DMS114 treated with DMSO at 0.1 percent for 48 hours (cell line): ENCODE measurements around the gene DOK1.

Source experiments
- DNase-seq: peaks from one replicate; lab custom pipeline; 2025; ENCODE audit not compliant: unreplicated experiment; lab: John Stamatoyannopoulos, UW

Gene DOK1

DNA sequence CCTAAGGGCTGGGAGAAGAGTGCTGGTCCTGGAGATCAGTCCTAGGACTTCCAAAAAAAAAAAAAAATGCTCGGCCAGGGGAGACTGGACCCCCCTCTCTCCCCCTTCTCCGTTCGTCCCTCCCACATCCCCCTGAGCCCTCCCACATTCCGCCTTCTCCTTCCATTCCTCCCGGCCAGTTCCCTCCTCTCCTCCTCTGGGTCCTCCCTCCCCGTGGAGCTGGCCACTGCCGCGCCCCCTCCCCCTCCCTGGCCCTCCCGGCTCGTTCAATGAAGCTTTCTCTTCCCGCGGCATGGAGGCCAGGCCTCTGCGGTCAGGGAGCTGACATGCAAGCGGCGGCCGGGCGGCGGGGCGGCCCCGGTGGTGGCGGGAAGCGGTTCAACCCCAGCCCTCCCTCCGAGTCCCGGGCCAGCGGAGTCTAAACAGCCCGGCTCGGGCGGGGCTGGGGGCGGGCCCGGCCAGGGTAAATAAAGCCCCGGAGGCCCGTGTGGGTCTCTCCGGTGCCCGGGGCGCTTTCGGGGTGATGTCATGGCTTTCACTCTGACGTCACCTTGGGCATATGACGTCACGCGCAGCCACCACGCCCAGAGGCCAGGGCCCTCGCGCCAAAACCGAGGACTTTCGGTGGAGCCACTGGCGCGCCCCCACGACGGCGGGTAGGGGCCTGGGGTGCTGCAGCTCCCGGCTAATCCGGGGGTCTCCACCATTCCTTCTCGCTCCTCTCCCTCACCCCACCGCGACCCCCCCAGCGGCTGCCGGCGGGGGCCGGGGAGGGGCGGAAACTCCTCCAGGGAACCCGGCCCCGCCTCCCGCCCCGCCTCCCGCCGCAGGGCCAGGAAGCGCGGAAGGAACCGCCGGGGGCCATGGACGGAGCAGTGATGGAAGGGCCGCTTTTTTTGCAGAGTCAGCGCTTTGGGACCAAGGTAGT is at the start of gene DOK1, which contains the start of gene LOXL3:
TSS of gene DOK1 (plus strand) at position 829 of the 928 bp plus-strand sequence. CDS start at position 864, 35 bp downstream.
TSS of gene LOXL3 (minus strand) at position 51 of the 928 bp plus-strand sequence. CDS start 1,308 bp downstream, outside the sequence.
- DNase-seq = peak; percentile 78

DNA sequence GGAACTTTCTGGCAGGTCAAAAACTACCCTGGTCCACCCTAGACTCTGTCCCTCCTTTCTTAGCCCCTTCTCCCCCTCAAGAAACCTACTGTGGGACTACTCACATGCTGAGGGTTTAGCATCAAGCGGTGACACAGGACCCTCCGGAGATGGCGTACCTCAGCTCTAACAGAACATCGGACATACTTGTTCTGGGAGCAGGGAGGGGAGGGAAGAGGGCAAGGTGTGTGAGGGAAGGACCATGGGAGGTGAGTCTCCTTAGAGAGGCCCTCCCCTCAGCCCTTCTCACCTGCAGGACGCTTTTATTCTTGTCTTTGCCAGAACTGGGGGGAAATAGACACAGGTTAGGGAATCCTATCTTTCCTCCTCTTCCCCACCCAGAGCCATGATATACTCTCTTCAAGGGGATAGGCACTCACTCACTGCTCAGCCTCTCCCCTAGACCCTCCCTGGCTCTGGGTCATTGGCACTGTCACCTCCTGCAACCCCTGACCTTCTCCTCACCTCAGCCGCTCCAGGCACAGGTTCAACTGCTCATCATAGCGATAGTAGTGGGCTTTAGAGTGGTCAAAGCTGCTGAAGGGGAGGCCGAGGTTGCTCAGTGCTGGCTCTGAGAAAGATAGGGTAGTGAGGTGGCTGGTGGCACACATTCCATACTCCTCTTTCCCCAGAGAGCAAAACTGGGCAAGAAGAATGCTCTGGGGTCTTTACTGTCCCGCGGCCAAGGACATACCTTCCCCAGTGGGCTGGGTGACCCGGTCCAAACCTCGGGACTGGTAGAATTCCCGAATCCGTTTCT is 48.9 kb upstream of the DOK1 start:
- DNase-seq = no peak

GRCh38 chr2:74507145-74507925 is 47.2 kb upstream of the DOK1 start, which contains the start of gene PCGF1:
Gene PCGF1, minus strand, starts transcription at chr2:74507695. Its CDS starts 27 bp downstream, at chr2:74507668.
- DNase-seq = peak; percentile 96

GRCh38 chr2:74507926-74508520 is 46.5 kb upstream of the DOK1 start:
- DNase-seq = no peak

DNA sequence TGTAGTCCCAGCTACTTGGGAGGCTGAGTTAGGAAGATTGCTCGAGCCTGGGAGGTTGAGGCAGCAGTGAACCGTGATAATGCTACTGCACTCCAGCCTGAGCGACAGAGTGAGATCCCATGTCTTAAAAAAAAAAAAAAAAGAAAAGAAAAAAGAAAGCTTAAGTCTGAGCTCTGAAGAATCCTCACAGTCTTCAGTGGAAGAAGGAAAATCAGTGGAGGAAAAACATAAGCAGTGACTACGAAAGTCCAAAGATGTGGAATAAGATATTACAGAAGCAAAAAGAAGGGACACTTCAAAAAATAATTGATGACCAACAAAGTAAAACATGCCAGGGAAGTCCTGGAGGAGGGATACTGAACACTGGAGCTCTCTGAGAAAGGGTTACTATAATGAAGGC is 44.2 kb upstream of the DOK1 start:
- DNase-seq = no peak

- no peak for DNase-seq
Observed at GRCh38 chr2:74511104-74511989, 43.2 kb upstream of the DOK1 start.

GRCh38 chr2:74512744-74513604 is 41.5 kb upstream of the DOK1 start:
- DNase-seq = no peak

- DNase-seq = no peak
Observed at GRCh38 chr2:74513605-74514367, 40.7 kb upstream of the DOK1 start.

DNA sequence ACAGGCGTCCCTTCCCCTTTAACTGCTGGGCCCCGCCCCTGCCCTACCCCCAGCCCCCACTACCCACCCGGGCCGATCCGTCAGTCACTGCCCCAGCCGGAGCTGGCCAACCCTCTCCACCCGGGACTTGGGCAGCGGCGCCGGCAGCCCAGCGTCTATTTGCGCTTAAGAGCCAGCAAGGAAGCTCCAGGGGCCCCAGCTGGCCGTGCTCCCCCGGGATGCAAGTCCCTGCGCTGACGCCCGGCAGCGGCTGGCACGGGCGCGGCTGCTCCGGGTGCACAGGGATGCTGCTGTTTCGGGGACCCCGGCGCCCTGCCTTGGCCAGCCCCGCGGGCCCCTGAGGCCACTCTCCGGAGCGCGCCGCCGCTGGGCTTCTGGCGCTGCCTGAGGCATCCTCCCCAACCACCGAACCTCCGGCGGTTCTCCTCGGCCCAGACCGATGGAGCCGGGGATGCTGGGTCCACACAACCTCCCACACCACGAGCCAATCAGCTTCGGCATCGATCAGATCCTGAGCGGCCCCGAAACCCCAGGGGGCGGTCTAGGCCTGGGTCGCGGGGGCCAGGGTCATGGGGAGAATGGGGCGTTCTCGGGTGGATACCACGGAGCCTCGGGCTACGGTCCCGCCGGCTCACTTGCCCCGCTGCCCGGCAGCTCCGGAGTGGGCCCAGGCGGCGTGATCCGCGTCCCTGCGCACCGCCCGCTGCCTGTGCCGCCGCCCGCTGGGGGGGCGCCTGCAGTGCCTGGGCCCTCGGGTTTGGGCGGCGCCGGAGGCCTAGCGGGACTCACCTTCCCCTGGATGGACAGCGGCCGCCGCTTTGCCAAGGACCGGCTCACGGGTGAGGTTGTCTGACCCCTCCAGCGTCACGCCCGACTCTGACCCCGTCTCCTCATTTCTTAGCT is 39.9 kb upstream of the DOK1 start, which contains the start of gene TLX2:
TSS of gene TLX2 (plus strand) at position 83 of the 903 bp plus-strand sequence. CDS start at position 440, 357 bp downstream.
- no peak for DNase-seq

DNA sequence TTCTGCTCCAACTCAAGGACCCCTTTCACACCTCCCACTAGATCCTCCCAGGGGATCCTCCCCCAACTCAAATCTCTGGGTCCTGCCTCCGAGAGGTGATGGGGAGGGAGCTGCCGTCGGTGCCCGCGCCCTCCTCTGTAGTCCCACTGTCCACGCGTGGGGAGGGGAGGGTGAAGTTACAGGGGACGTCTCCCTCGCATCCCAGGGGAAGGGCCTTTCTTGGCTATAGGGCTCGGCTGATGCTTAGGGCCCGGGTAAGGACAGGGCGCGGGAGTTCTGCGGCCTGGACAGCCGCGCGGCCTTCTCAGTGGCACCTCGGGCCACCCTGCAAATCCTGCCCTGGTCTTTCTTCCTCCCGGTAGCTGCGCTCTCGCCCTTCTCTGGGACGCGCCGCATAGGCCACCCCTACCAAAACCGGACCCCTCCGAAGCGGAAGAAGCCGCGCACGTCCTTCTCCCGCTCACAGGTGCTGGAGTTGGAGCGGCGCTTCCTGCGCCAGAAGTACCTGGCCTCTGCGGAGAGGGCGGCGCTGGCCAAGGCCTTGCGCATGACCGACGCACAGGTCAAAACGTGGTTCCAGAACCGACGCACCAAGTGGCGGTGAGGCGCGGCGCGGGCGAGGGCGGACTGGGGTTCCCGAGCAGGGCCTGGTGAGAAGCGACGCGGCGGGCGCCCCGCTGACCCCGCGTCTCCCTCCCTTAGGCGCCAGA is 39.1 kb upstream of the DOK1 start:
- no peak for DNase-seq

DNA sequence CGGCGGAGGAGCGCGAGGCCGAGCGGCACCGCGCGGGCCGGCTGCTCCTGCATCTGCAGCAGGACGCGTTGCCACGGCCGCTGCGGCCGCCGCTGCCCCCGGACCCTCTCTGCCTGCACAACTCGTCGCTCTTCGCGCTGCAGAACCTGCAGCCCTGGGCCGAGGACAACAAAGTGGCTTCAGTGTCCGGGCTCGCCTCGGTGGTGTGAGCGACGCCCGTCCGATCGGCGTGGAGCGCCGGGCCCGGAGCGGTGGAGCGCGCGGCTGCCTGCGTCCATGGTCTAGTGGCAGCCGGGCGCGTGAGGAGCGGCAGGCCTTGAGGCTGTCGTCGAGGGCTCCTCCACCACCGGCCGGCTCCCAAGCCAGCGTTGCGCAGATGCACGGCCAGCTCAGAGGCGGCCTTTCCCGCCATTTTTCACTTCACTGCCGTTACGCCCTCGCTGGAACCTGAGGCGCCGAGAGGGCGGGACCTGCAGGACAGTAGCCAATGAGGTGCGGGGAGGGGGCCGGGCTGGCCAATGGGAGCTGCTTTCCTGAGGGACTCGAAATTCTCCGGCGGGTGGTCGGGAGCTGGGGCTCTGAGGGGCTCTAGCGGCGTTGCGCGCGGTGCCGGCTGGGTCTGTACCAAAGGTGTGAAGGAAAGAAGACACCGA is 38.4 kb upstream of the DOK1 start:
- no peak for DNase-seq

GRCh38 chr2:74516650-74517049 is 37.9 kb upstream of the DOK1 start:
- no peak for DNase-seq

GRCh38 chr2:74522516-74522915 is 32.0 kb upstream of the DOK1 start:
- DNase-seq = no peak

DNA sequence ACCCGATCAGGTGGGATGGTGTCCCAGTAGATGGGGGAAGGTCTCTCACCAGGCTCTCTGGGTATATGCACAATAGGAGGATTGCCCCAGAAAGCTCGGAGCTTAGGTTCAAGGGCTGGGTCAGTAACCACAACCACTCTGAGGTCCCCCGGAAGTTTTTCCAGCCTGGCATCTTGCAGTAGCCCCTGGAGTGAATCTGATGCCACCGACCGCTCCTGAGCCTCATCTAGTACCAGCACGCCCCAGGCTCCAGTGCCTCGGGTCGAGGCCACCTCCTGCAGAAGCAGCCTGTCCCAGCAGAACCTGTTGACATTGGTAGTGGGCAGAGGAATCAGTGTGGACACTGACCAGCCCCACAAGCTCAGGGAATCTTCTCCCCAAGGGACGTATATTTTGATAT is 30.5 kb upstream of the DOK1 start:
- DNase-seq = no peak

DNA sequence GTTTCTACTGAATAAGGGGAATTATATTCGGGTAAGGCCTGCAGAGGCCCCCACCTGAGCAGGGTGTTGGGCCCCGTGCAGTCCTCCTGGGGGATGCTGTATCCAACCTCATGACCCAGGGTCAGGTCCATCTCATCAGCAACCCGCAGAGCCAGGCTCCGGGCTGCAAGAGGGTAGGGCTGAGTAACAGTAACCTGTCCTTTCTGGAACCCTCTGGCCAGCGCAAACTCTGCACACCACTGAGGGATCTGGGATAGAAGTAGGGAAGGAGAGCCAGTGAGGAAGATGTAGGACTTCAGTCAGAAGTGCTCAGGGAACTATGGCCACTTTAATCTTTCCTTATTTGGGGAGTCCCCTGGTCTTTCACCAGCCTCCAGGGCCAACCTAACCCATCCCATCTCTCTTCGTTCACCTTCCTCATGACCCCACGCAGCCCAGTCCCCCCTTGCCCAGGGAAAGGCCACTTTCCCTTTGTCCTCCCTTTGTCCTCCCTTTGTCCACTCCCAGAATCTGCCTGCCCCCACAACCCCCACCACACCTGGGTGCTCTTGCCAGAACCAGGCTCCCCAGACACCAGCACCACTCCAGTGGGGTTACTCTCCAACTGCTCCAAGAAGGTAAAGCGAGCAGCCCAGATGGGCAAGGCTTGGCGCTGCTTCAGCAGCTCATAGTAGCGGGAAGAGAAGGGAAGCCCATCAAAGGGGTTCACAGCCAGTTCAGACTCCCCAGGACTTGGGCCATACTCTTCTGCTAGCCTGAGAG is 29.4 kb upstream of the DOK1 start:
- DNase-seq = no peak
